NT2/D1 (cell line): ENCODE measurements around the gene IGF2R.

ENCODE experiments used
- SUZ12 ChIP-seq: IDR thresholded peaks from 2 replicates; pipeline ENCODE4 v1.6.1; 2011; ENCODE audit not compliant: insufficient read length, insufficient read depth; ENCODE audit errors: extremely low read depth
- YY1 ChIP-seq: IDR thresholded peaks from 2 replicates; pipeline ENCODE4 v1.6.1; 2011; ENCODE audit not compliant: insufficient read length, insufficient read depth
- ZNF274 ChIP-seq: IDR thresholded peaks from 2 replicates; pipeline ENCODE4 v1.6.1; 2011; ENCODE audit warnings: mild to moderate bottlenecking, low read depth, low read length

- TF ChIP-seq ZNF274, result no peak
- no peak for TF ChIP-seq YY1
- TF ChIP-seq SUZ12, result no peak
Observed at GRCh38 chr6:159971341-159972178, 2.7 kb downstream of the IGF2R start.
